IMR-90 (cell line): ENCODE measurements around the gene FGF12.

ENCODE experiments used
- CEBPB ChIP-seq: IDR thresholded peaks from 2 replicates; pipeline ENCODE4 v1.6.1; 2012; ENCODE audit warnings: low read depth, low read length, improper control_type of control experiment
- FOS ChIP-seq: fragments of 150-350 bp; IDR thresholded peaks from 2 replicates; pipeline ENCODE4 v1.6.1; 2016; ENCODE audit warnings: low read depth, low read length
- MAFK ChIP-seq: IDR thresholded peaks from 2 replicates; pipeline ENCODE4 v1.6.1; 2012; ENCODE audit warnings: low read depth, low read length, improper control_type of control experiment
- MXI1 ChIP-seq: IDR thresholded peaks from 2 replicates; pipeline ENCODE4 v1.6.1; 2012; ENCODE audit warnings: low read depth, mild to moderate bottlenecking, low read length, moderate library complexity, borderline replicate concordance
- POLR2A ChIP-seq: IDR thresholded peaks from 2 replicates; pipeline ENCODE4 v1.6.1; 2012; ENCODE audit warnings: mild to moderate bottlenecking, low read depth, low read length
- RFX5 ChIP-seq: IDR thresholded peaks from 2 replicates; pipeline ENCODE4 v1.8.0; 2012; ENCODE audit warnings: low read depth, mild to moderate bottlenecking, low read length, moderate library complexity
- SMC3 ChIP-seq: fragments of 150-350 bp; IDR thresholded peaks from 2 replicates; pipeline ENCODE4 v1.6.1; 2016; ENCODE audit warnings: low read depth, mild to moderate bottlenecking, antibody characterized with exemption, low read length, moderate library complexity
- TF ChIP-seq, protein P1 (sequence below): conservative IDR thresholded peaks from 2 replicates; pipeline ENCODE4 v1.5.1; 2012; ENCODE audit warnings: mild to moderate bottlenecking, low read depth, low read length, improper control_type of control experiment
- TF ChIP-seq, protein P2 (sequence below): fragments of 150-350 bp; IDR thresholded peaks from 2 replicates; pipeline ENCODE4 v1.6.1; 2017; ENCODE audit warnings: mild to moderate bottlenecking, antibody characterized with exemption, low read length, low read depth

DNA sequence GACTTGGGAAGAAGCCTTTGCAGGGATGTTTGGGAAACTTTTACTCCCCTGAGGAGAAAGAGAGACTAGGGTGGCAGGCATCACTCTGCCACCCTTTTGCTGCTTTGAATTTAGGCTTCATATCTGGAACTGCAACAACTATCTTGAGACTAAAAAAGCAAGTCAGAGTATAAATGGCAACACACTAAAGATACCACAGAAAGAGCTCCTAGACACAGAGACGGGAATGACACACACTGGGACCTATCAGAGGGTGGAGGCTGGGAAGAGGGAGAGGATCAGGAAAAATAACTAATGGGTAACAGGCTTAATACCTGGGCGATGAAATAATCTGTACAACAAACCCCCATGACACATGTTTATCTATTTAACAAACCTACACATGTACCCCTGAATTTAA is 237.8 kb downstream of the FGF12 start:
- TF ChIP-seq, protein P1, sequence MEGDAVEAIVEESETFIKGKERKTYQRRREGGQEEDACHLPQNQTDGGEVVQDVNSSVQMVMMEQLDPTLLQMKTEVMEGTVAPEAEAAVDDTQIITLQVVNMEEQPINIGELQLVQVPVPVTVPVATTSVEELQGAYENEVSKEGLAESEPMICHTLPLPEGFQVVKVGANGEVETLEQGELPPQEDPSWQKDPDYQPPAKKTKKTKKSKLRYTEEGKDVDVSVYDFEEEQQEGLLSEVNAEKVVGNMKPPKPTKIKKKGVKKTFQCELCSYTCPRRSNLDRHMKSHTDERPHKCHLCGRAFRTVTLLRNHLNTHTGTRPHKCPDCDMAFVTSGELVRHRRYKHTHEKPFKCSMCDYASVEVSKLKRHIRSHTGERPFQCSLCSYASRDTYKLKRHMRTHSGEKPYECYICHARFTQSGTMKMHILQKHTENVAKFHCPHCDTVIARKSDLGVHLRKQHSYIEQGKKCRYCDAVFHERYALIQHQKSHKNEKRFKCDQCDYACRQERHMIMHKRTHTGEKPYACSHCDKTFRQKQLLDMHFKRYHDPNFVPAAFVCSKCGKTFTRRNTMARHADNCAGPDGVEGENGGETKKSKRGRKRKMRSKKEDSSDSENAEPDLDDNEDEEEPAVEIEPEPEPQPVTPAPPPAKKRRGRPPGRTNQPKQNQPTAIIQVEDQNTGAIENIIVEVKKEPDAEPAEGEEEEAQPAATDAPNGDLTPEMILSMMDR: no peak
- no peak for TF ChIP-seq RFX5
- TF ChIP-seq POLR2A: no peak
- TF ChIP-seq SMC3: no peak
- TF ChIP-seq CEBPB: no peak
- TF ChIP-seq, protein P2, sequence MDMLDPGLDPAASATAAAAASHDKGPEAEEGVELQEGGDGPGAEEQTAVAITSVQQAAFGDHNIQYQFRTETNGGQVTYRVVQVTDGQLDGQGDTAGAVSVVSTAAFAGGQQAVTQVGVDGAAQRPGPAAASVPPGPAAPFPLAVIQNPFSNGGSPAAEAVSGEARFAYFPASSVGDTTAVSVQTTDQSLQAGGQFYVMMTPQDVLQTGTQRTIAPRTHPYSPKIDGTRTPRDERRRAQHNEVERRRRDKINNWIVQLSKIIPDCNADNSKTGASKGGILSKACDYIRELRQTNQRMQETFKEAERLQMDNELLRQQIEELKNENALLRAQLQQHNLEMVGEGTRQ: no peak
- no peak for TF ChIP-seq FOS
- no peak for TF ChIP-seq MAFK
- TF ChIP-seq MXI1: no peak
